H9 (cell line): Measurements from ENCODE around the gene CRY1. TPM values are rescaled to one million over a fixed set of nuclear protein-coding genes. Genes with fewer than 3 reads are reported as not detected.
A peak's percentile ranks its signal among the peaks of the same experiment; 100 is the strongest.

ENCODE experiments used
- DNase-seq: peaks from one replicate; pipeline ENCODE4 v3.0.0-alpha.2; 2017
- H2AFZ ChIP-seq: one replicate; pipeline ENCODE4 v1.6.1; 2013; ENCODE audit warnings: mild to moderate bottlenecking, low read length, control low read depth, moderate library complexity
- H2AK5ac ChIP-seq: 2 replicates; pipeline ENCODE4 v1.6.1; 2013; ENCODE audit warnings: low read length, control low read depth, mixed read lengths; ENCODE audit not compliant: insufficient read length
- H2BK120ac ChIP-seq: one replicate; pipeline ENCODE4 v1.6.1; 2013; ENCODE audit warnings: low read depth, mild to moderate bottlenecking, low read length, control low read depth, inconsistent platforms; ENCODE audit not compliant: poor library complexity, severe bottlenecking
- H2BK12ac ChIP-seq: 2 replicates; pipeline ENCODE4 v1.6.1; 2013; ENCODE audit warnings: low read length, control low read depth, mixed read lengths, low read depth; ENCODE audit not compliant: insufficient read length
- H2BK15ac ChIP-seq: 2 replicates; pipeline ENCODE4 v1.6.1; 2013; ENCODE audit warnings: low read depth, low read length, control low read depth
- H2BK20ac ChIP-seq: one replicate; pipeline ENCODE4 v1.6.1; 2013; ENCODE audit warnings: low read depth, mild to moderate bottlenecking, low read length, control low read depth, inconsistent platforms; ENCODE audit not compliant: poor library complexity, severe bottlenecking
- H2BK5ac ChIP-seq: 2 replicates; pipeline ENCODE4 v1.6.1; 2013; ENCODE audit warnings: low read length, control low read depth, mixed read lengths; ENCODE audit not compliant: insufficient read length
- H3K14ac ChIP-seq: 2 replicates; pipeline ENCODE4 v1.6.1; 2013; ENCODE audit warnings: low read length, control low read depth; ENCODE audit not compliant: insufficient read depth
- H3K18ac ChIP-seq: 2 replicates; pipeline ENCODE4 v1.6.1; 2013; ENCODE audit warnings: low read depth, mild to moderate bottlenecking, mixed read lengths, low read length, control low read depth; ENCODE audit not compliant: insufficient read length
- H3K23ac ChIP-seq: 2 replicates; pipeline ENCODE4 v1.6.1; 2013; ENCODE audit warnings: low read length, control low read depth, mixed read lengths, low read depth; ENCODE audit not compliant: insufficient read length
- H3K23me2 ChIP-seq: 2 replicates; pipeline ENCODE4 v1.6.1; 2013; ENCODE audit warnings: low read depth, mild to moderate bottlenecking, mixed read lengths, low read length, control low read depth; ENCODE audit not compliant: insufficient read length, poor library complexity, severe bottlenecking
- H3K27ac ChIP-seq: 2 replicates; pipeline ENCODE4 v1.5.1; 2013; ENCODE audit warnings: low read length, control low read depth, mixed read lengths, low read depth; ENCODE audit not compliant: insufficient read length
- H3K27me3 ChIP-seq: 2 replicates; pipeline ENCODE4 v1.6.1; 2013; ENCODE audit warnings: low read length, control low read depth, inconsistent platforms; ENCODE audit not compliant: insufficient read depth
- H3K4ac ChIP-seq: 2 replicates; pipeline ENCODE4 v1.6.1; 2013; ENCODE audit warnings: low read depth, mild to moderate bottlenecking, control low read depth, inconsistent platforms, low read length, moderate library complexity
- H3K4me1 ChIP-seq: 2 replicates; pipeline ENCODE4 v1.6.1; 2013; ENCODE audit warnings: low read length, control low read depth, inconsistent platforms; ENCODE audit not compliant: insufficient read depth
- H3K4me2 ChIP-seq: 2 replicates; pipeline ENCODE4 v1.6.1; 2013; ENCODE audit warnings: low read length, control low read depth, mixed read lengths; ENCODE audit not compliant: insufficient read length, insufficient read depth
- H3K56ac ChIP-seq: 2 replicates; pipeline ENCODE4 v1.6.1; 2013; ENCODE audit warnings: low read depth, mild to moderate bottlenecking, mixed read lengths, low read length, control low read depth; ENCODE audit not compliant: insufficient read length
- H3K79me1 ChIP-seq: 2 replicates; pipeline ENCODE4 v1.6.1; 2013; ENCODE audit warnings: low read depth, mild to moderate bottlenecking, moderate library complexity, low read length, control low read depth, inconsistent platforms; ENCODE audit not compliant: insufficient read depth, poor library complexity, severe bottlenecking
- H3K79me2 ChIP-seq: 2 replicates; pipeline ENCODE4 v1.6.1; 2013; ENCODE audit warnings: low read length, control low read depth, inconsistent platforms; ENCODE audit not compliant: insufficient read depth
- H3K9ac ChIP-seq: 2 replicates; pipeline ENCODE4 v1.6.1; 2013; ENCODE audit warnings: low read length, control low read depth, mixed read lengths; ENCODE audit not compliant: insufficient read length; ENCODE audit errors: extremely low read depth
- H3K9me3 ChIP-seq: one replicate; pipeline ENCODE4 v1.6.1; 2013; ENCODE audit warnings: low read depth, low read length, inconsistent platforms; ENCODE audit not compliant: control insufficient read depth
- H3T11ph ChIP-seq: one replicate; pipeline ENCODE4 v1.6.1; 2013; ENCODE audit warnings: mild to moderate bottlenecking, low read length, control low read depth, inconsistent platforms
- H4K20me1 ChIP-seq: one replicate; pipeline ENCODE4 v1.6.1; 2013; ENCODE audit not compliant: control insufficient read depth, insufficient read length, insufficient read depth
- H4K5ac ChIP-seq: 2 replicates; pipeline ENCODE4 v1.6.1; 2013; ENCODE audit warnings: low read depth, mild to moderate bottlenecking, mixed read lengths, low read length, control low read depth; ENCODE audit not compliant: insufficient read length
- H4K8ac ChIP-seq: replicated peaks from 2 replicates; pipeline ENCODE4 v1.6.1; 2013; ENCODE audit warnings: low read length, control low read depth, mixed read lengths, low read depth; ENCODE audit not compliant: insufficient read length
- H4K91ac ChIP-seq: 2 replicates; pipeline ENCODE4 v1.6.1; 2013; ENCODE audit warnings: low read depth, mild to moderate bottlenecking, moderate library complexity, mixed read lengths, low read length, control low read depth; ENCODE audit not compliant: insufficient read length
- H3K27ac Mint-ChIP-seq, 3 experiments: 2 replicates in 2 of 3; 3 replicates in 1 of 3; pipeline ENCODE4 v1.8.0; 2020 to 2021; ENCODE audit warnings: mixed read lengths in 3 of 3, mild to moderate bottlenecking in 1 of 3, moderate library complexity in 1 of 3
- H3K27me3 Mint-ChIP-seq: 2 replicates; pipeline ENCODE4 v1.8.0; 2021; ENCODE audit warnings: low read depth, mild to moderate bottlenecking, moderate library complexity, mixed read lengths
- H3K36me3 Mint-ChIP-seq, 3 experiments: 2 replicates in 2 of 3; 3 replicates in 1 of 3; pipeline ENCODE4 v1.8.0; 2020 to 2021; ENCODE audit warnings: low read depth in 3 of 3, mixed read lengths in 3 of 3; ENCODE audit not compliant: insufficient read depth in 1 of 3
- H3K4me1 Mint-ChIP-seq, 2 experiments: 2 replicates each; pipeline ENCODE4 v1.8.0; 2020; ENCODE audit warnings: mixed read lengths in 2 of 2
- H3K4me3 Mint-ChIP-seq, 2 experiments: 2 replicates in 1 of 2; 3 replicates in 1 of 2; pipeline ENCODE4 v1.8.0; 2020 to 2021; ENCODE audit warnings: mild to moderate bottlenecking in 2 of 2, mixed read lengths in 2 of 2, moderate library complexity in 1 of 2
- H3K9me3 Mint-ChIP-seq, 2 experiments: 2 replicates in 1 of 2; 3 replicates in 1 of 2; pipeline ENCODE4 v1.8.0; 2020; ENCODE audit warnings: mild to moderate bottlenecking in 2 of 2, mixed read lengths in 2 of 2, moderate library complexity in 1 of 2
- CTCF ChIP-seq: fragments of 200-600 bp; sonication (generic); conservative IDR thresholded peaks from 3 replicates; pipeline ENCODE4 v1.8.0; 2021; ENCODE audit warnings: antibody characterized with exemption, mild to moderate bottlenecking
- WGBS: extraction: QIAGEN DNeasy Blood & Tissue Kit; methylation state at CpG from one replicate; pipeline ENCODE4 v1.1.7; 2013; ENCODE audit warnings: missing lambda C conversion rate, low lambda C conversion rate, mixed read lengths; ENCODE audit not compliant: insufficient read length; ENCODE audit errors: extremely low coverage; 5-methylcytosine and 5-hydroxymethylcytosine counted together
- total RNA-seq: library from RNA; stranded (reverse); gene quantifications from 2 replicates; pipeline ENCODE4 v1.2.1, GENCODE V29; 2021

CRY1 gene
- total RNA-seq, 1 experiment from 2014 or later, result 23.5 TPM

- no peak overlapping the region for H2BK15ac ChIP-seq
- peaks cover 3 to 6% of the 10 kb centered on the region in 2 experiments for H3K9me3 Mint-ChIP-seq
- H3K27ac Mint-ChIP-seq, result no peak overlapping the region
- no CpG with 5 or more reads among the region's 36 CpGs for WGBS
- H3K9me3 ChIP-seq, result no peaks in the 10 kb centered on the region
- no peaks in the 10 kb centered on the region; a peak in 1 of 7 replicates for H3K36me3 Mint-ChIP-seq
- no peak overlapping the region for H2BK120ac ChIP-seq
- H2BK5ac ChIP-seq, result no peak overlapping the region
- H3K79me1 ChIP-seq, result no peaks in the 10 kb centered on the region
- H3K56ac ChIP-seq, result no peak overlapping the region
- no peak overlapping the region for H4K5ac ChIP-seq
- TF ChIP-seq CTCF, result no peak
- H3K4me1 Mint-ChIP-seq, result peaks cover 13% of the 10 kb centered on the region in 2 experiments
- peaks cover 10% of the 10 kb centered on the region for H3K23me2 ChIP-seq
- H3K27me3 Mint-ChIP-seq, result peaks cover 34% of the 10 kb centered on the region
- DNase-seq, result peak; percentile 43
- no peak overlapping the region for H2BK12ac ChIP-seq
- H3K4me2 ChIP-seq, result peak overlapping the region; percentile 96
- H2AK5ac ChIP-seq, result no peak overlapping the region
- no peak overlapping the region for H2BK20ac ChIP-seq
- no peak overlapping the region for H3K9ac ChIP-seq
- H3K79me2 ChIP-seq, result 0 out of 2 replicates have a peak, but pooled peaks cover 2% of the 10 kb centered on the region
- peak overlapping the region; percentile 88 to 98 for H3K4me3 Mint-ChIP-seq
- no peaks in the 10 kb centered on the region; the same call in 1 of the 2 replicates for H3K27me3 ChIP-seq
- no peak overlapping the region for H3T11ph ChIP-seq
- no peak overlapping the region for H3K27ac ChIP-seq
- H4K91ac ChIP-seq, result no peak overlapping the region
- H4K20me1 ChIP-seq, result no peaks in the 10 kb centered on the region
- H3K4me1 ChIP-seq, result no peaks in the 10 kb centered on the region
- no peak overlapping the region for H3K14ac ChIP-seq
- H3K18ac ChIP-seq, result no peak overlapping the region
- no peak overlapping the region for H4K8ac ChIP-seq
- H3K4ac ChIP-seq, result no peak overlapping the region
- no peak overlapping the region for H3K23ac ChIP-seq
- peak overlapping the region; percentile 60 for H2AFZ ChIP-seq
Observed at GRCh38 chr12:106954462-106955376, 138.6 kb downstream of the CRY1 start.
